Stimulated activated naive CD4-positive, alpha-beta T cell (primary cell): ENCODE data around the gene SH3TC1.

Experiments
- DNase-seq, 6 experiments: peaks; one replicate each; lab custom pipeline; 2025; lab: John Stamatoyannopoulos, UW

SH3TC1 gene

DNA sequence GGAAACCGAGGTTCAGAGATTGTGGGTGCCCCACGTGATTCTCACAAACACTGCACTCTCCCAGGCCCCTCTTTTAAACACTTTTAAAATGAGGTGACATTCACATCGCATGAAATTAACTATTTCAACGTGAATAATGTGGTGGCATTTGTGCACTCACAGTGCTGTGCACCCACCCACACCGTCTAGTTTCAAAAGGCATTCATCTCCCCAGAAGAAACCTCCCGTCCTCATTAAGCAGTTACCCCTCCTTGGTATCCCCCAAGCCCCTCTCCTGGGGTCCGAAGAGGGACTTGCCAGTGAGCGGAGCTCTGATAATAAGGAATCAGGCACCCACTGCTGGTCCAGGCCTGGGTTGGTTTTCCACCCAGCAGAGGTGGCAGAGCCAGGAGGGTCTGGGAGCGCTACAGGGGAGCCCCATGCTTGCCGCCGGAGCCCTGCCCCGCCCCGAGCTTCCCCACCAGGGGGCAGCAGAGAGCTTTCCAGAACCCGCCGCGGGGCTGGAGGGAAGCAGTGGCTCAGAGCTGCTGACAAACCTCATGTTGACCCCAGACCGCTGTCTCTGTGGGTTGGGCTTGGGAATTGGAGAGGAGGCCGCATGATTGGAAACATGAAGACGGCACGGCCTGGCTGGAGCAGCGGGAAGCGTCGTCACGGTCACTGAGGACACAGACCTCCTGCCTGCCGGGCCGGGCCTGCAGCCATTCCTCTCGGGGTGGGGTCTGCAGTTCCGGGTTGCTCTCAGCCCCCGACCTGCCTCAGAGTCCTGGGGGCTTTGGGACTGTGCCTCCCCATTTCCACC is 43.0 kb downstream of the SH3TC1 start:
- DNase-seq = peak; percentile 29 to 85 (median 64)

DNA sequence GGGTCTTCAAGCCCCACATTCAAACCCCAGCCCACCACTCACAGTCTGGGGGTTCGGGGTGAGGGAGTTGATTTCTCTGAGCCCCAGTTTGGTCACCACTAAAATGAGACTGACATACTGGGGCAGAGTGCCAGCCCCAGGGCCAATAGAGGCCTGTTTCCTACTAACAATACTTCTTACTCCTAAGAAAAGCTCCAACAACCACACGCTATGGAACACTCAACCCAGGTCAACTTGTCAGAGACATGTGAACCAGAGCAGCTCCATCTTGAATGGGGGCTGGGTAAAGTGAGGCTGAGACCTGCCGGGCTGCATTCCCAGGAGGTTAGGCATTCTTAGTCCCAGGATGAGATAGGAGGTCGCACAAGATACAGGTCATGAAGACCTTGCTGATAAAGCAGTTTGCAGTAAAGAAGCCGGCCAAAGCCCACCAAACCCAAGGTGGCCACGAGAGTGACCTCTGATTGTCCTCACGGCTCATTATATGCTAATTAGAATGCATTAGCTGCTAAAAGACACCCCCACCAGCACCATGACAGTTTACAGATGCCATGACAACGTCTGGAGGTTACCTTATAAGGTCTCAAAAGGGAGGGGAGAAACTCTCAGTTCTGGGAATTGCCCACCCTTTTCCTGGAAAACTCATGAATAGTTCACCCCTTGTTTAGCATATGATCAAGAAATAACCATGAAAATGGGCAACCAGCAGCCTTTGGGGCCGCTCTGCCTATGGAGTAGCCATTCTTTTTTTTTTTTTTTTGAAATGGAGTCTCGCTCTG is 43.9 kb downstream of the SH3TC1 start:
- DNase-seq = no peak

GRCh38 chr4:8244001-8244757 is 45.1 kb downstream of the SH3TC1 start:
- no peak for DNase-seq

DNA sequence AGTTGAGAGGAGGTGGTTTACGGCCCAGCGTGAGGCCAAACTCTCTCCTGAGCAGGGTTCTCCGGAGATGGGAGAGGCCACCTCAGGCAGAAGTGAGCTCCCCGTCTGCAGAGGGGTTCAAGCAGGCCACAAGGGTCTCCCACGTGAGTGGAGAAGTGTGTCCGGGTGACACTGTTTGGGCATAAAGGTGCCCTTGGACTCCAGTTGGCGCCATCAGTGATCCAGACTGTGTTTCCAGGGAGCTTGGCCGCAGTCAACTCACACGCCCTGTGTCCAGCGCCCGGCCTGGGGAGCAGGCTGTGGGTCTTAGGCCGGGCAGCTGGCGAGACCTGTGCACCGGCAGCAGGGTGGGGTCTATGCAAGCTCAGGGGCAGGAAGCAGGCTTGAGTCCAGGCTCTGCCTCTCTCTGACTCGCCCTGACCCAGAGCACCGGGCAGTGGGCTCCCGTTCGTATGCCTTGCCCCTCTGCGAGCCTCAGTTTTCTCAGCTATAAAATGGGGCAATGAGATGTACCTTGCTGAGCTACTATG is 45.9 kb downstream of the SH3TC1 start:
- DNase-seq = no peak

DNA sequence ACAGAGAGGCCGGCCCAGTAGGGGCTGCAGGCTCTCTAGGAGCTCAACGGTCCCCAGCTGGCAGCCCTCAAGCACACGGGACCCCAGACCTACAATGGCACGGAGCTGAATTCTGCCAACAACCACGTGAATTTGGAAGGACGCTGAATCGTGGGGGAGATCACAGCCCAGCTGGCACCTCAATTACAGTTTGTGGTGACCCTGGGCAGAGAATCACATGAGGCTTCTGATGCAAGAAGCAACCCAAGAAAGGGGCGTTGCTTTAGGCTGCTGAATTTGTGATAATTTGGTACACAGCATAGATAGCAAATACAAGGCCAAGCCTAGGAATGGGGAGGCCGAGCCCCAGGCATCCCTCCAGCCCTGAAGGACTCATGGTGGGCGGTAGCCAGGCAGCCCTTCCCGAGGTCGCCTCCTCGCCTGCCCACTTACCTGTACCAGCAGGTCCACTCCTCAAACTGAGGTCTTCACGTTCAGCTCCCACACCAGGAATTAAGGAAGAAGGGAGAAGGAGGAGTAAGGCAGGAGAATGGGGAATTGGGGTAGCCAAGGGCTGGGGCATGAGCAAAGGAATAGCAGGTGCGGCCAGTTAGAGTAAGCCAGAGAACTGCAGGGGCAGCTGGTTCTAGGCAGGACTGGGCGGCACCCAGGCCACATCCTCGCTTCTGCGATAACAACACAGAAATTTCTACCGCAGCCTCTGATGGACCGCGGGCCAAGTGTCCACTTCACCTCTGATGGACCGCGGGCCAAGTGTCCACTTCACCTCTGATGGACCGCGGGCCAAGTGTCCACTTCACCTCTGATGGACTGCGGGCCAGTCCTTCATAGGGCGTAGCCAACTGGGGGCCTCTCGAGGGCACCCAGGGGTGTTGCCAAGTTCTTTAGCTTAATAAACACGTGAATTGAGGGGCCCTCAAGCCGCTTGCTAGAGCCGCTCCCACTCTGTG is 47.1 kb downstream of the SH3TC1 start:
- DNase-seq = no peak

- no peak for DNase-seq
Observed at GRCh38 chr4:8247047-8247930, 48.2 kb downstream of the SH3TC1 start.

- DNase-seq = no peak
Observed at GRCh38 chr4:8248091-8248490, 49.0 kb downstream of the SH3TC1 start.

GRCh38 chr4:8250227-8250626 is 51.1 kb downstream of the SH3TC1 start:
- no peak for DNase-seq

GRCh38 chr4:8250637-8251036 is 51.5 kb downstream of the SH3TC1 start:
- no peak for DNase-seq

GRCh38 chr4:8251110-8251883 is 52.2 kb downstream of the SH3TC1 start:
- no peak for DNase-seq

DNA sequence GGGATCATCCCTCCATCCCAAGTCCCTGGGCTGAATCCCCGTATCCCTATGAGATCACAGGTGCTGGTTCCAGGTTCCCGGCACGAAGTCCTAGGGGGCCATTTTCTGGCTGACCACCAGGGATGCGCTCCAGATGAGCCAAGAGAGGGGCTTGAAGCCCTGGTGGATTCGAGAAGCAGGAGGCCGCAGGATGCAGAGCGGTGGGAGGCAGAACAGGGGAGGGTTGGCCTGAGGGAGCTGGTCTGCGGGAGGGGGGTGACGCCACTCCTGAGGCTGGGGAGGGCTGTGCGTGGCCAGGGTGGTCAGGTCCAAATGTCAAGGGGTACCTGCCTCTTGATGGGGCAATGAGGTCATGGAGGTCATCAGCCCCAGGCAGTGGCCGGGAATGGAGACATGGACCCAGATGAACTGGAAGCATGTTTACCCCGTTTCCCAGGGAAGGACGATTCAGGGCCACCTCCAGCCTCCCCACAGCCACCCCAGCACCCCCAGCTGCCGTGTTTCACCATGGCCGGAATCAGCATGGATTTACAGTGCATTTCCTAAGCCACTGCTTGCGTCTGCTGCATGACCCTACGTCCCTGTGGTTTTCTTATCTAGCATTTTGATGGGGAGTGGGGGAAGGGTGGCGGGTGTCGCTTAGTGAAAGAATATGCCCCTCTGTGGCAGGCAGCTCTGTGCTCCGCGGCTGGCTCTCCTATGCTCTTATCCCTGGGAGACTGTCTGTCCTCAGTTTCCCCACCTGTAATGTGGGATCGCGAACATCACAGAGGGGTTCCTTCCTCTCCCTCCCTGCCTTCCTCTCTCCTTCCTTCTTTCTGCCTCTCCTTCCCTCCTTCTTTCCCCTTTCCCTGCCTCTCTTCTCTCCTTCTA is 53.4 kb downstream of the SH3TC1 start:
- no peak for DNase-seq

DNA sequence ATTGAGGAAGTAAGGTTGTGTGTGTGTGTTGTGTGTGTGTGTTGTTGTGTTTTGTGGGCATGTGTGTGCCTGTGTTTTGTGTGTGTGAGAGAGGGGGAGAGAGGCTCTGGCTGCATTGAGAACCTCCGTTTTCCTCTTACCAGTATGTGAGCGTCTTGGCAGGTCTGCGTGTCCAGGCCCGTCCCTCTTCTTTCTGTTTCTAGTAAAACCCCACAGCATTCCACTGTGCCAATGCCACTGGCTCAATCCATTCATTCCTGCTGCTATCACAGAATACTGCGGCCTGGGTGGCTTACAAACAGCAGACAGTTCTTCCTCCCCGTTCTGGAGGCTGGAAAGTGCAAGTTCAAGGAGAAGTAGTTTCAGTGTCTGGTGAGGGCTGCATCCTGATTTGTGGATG is 55.0 kb downstream of the SH3TC1 start:
- DNase-seq = no peak

GRCh38 chr4:8255698-8256441 is 56.8 kb downstream of the SH3TC1 start:
- DNase-seq = no peak

DNA sequence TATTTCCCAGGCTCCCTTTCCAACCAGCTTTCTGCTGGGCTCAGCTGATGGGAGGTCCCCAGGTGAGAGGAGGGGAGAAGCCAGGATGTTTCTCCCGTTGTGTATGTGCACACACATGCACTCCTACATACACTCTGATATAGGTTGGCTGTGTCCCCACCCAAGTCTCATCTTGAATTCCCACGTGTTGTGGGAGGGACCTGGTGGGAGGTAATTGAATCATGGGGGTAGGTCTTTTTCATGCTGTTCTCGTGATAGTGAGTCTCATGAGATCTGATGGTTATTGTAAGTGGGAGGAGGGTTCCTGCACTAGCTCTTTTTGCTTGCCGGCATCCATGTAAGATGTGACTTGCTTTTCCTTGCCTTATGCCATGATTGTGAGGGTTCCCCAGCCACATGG is 58.8 kb downstream of the SH3TC1 start:
- no peak for DNase-seq

DNA sequence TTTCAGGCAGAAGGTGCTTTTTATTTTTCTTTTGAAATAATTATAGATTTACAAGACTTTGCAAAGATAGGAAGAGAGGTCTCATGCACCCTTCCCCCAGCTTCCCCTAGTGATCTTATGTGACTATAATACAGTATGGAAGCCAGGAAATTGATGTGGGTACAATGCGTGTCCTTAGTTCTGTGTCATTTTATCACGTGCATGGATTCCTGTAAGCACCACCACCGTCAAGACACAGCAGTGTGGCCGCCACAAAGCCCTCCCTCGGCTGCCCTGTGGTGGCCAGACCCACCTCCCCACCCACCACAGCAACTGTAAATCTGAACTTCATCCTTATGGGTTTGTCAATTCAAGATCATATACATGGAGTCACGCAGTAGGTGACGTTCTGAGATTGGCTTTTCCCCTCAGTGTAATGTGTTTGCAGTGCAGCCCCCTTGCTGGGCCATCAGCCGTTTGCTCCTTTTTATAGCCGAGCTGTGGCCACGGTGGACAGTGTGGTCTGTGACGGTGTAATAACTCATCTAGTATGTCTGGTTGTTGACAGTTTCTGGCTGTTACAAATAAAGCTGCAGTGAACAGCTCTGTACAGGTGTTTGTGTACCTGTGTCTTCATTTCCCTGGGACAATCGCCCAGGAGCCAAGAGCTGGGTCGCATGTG is 59.6 kb downstream of the SH3TC1 start:
- no peak for DNase-seq

GRCh38 chr4:8259743-8260430 is 60.8 kb downstream of the SH3TC1 start:
- DNase-seq = no peak
